HepG2 (cell line): ENCODE data around the gene MICALL2. TPM values are rescaled to one million over a fixed set of nuclear protein-coding genes. Genes with fewer than 3 reads are reported as not detected.

Experiments used
- FOXA3 ChIP-seq: IDR thresholded peaks from 2 replicates; pipeline ENCODE4 v1.6.1; 2016; ENCODE audit warnings: missing genetic modification reagents, missing compliant biosample characterization
- FOXK2 ChIP-seq: fragments of 450-650 bp; IDR thresholded peaks from 2 replicates; pipeline ENCODE4 v1.6.1; 2016
- THAP11 ChIP-seq: IDR thresholded peaks from 2 replicates; pipeline ENCODE4 v1.6.1; 2016; ENCODE audit warnings: missing biosample characterization, missing genetic modification reagents
- TMF1 ChIP-seq: sonication (generic); formaldehyde crosslinking; IDR thresholded peaks from 2 replicates; pipeline ENCODE4 v1.8.1; 2022; ENCODE audit warnings: low read depth, missing genetic modification reagents
- ZBTB8A ChIP-seq: sonication (generic); formaldehyde crosslinking; IDR thresholded peaks from 2 replicates; pipeline ENCODE4 v1.4.0; 2020; ENCODE audit warnings: mild to moderate bottlenecking, low read depth, missing genetic modification reagents, borderline replicate concordance
- ZFYVE20 ChIP-seq: sonication (generic); formaldehyde crosslinking; IDR thresholded peaks from 2 replicates; pipeline ENCODE4 v1.8.0; 2023; ENCODE audit warnings: low read depth, mild to moderate bottlenecking, moderate library complexity, missing genetic modification reagents, borderline replicate concordance
- ZNF101 ChIP-seq: sonication (generic); formaldehyde crosslinking; IDR thresholded peaks from 2 replicates; pipeline ENCODE4 v1.4.0; 2020; ENCODE audit warnings: mild to moderate bottlenecking, low read depth, missing genetic modification reagents, borderline replicate concordance
- ZNF570 ChIP-seq: sonication (generic); formaldehyde crosslinking; IDR thresholded peaks from 2 replicates; pipeline ENCODE4 v1.4.0; 2020; ENCODE audit warnings: mild to moderate bottlenecking, missing genetic modification reagents, borderline replicate concordance
- polyA plus RNA-seq, 8 experiments: library from polyadenylated mRNA; depleted of rRNA in 3 of 8; stranded (reverse) in 7 of 8; unstranded in 1 of 8; fragments of >200 nt; fragmentation: Illumina TruSeq in 4 of 8; extraction: Trizol in 4 of 8; gene quantifications; 2 replicates each; pipeline versions ENCODE4 v1.2.1 to v1.2.3, GENCODE V29; 2011 to 2016; ENCODE audit warnings: low read depth in 4 of 8, missing spikeins in 1 of 8, mixed read lengths in 1 of 8; ENCODE audit not compliant: insufficient read depth in 1 of 8
- total RNA-seq, 5 experiments: library from RNA; depleted of rRNA; stranded (reverse); fragments of >200 nt; fragmentation: Illumina TruSeq; extraction: Trizol; gene quantifications; 2 replicates each; pipeline ENCODE4 v1.2.3, GENCODE V29; 2016; ENCODE audit warnings: low read depth in 1 of 5
- TF ChIP-seq, protein P1 (sequence below): IDR thresholded peaks from 2 replicates; pipeline ENCODE4 v1.6.1; 2012; ENCODE audit warnings: low read depth, low read length, improper control_type of control experiment
- TF ChIP-seq, protein P2 (sequence below): sonication (generic); formaldehyde crosslinking; IDR thresholded peaks from 2 replicates; pipeline ENCODE4 v1.8.0; 2022; ENCODE audit warnings: mild to moderate bottlenecking, missing genetic modification reagents; ENCODE audit not compliant: insufficient replicate concordance
- TF ChIP-seq, protein P3 (sequence below): sonication (generic); formaldehyde crosslinking; IDR thresholded peaks from 2 replicates; pipeline ENCODE4 v1.5.0; 2020; ENCODE audit warnings: missing genetic modification reagents
- TF ChIP-seq, protein P4 (sequence below): sonication (generic); formaldehyde crosslinking; IDR thresholded peaks from 2 replicates; pipeline ENCODE4 v1.5.1; 2020; ENCODE audit warnings: missing genetic modification reagents, mild to moderate bottlenecking, borderline replicate concordance

MICALL2 gene
- total and polyA plus RNA-seq, 2 of the 13 experiments (the other 11 are each of a cell fraction or from before 2014, with no cell fraction given): 5.8 to 12.4 TPM

DNA sequence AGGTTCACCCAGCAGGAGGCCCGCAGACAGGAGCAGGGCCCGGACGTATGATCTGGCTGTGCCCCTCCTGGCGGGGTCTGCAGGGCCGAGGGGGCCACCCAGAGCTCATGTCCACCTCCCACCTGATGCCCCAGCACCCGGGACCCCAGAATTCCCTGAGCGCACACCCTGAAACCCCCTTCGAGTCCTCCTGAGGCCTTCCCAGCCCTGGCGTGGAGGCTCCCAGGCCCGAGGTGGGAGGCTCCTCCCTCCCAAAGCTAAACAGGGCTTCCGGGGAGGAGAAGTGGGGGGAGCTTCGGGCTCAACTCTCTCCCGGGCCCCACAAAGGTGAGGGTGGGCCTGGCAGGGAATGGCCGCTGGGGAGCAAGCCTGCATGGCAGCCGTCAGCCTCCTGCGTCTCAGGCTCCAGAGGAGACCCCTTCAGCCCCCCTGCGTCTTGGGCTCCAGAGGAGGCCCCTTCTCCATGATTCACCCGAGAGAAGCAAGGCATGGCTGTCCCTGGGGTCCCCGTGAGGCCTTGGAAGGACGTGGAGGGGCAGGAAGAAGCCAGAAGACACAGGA, 30.2 kb downstream of the MICALL2 start (continued):
- TF ChIP-seq, protein P1, sequence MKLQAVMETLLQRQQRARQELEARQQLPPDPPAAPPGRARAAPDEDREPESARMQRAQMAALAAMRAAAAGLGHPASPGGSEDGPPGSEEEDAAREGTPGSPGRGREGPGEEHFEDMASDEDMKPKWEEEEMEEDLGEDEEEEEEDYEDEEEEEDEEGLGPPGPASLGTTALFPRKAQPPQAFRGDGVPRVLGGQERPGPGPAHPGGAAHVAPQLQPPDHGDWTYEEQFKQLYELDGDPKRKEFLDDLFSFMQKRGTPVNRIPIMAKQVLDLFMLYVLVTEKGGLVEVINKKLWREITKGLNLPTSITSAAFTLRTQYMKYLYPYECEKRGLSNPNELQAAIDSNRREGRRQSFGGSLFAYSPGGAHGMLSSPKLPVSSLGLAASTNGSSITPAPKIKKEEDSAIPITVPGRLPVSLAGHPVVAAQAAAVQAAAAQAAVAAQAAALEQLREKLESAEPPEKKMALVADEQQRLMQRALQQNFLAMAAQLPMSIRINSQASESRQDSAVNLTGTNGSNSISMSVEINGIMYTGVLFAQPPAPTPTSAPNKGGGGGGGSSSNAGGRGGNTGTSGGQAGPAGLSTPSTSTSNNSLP: no peak
- TF ChIP-seq, protein P2, sequence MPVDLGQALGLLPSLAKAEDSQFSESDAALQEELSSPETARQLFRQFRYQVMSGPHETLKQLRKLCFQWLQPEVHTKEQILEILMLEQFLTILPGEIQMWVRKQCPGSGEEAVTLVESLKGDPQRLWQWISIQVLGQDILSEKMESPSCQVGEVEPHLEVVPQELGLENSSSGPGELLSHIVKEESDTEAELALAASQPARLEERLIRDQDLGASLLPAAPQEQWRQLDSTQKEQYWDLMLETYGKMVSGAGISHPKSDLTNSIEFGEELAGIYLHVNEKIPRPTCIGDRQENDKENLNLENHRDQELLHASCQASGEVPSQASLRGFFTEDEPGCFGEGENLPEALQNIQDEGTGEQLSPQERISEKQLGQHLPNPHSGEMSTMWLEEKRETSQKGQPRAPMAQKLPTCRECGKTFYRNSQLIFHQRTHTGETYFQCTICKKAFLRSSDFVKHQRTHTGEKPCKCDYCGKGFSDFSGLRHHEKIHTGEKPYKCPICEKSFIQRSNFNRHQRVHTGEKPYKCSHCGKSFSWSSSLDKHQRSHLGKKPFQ (CRISPR knock-in tag): no peak
- no peak for TF ChIP-seq THAP11 (CRISPR knock-in tag)
- no peak for TF ChIP-seq FOXK2
- no peak for TF ChIP-seq TMF1 (CRISPR knock-in tag)
- TF ChIP-seq ZBTB8A (CRISPR knock-in tag): no peak
- TF ChIP-seq ZNF570 (CRISPR knock-in tag): no peak
- TF ChIP-seq, protein P3, sequence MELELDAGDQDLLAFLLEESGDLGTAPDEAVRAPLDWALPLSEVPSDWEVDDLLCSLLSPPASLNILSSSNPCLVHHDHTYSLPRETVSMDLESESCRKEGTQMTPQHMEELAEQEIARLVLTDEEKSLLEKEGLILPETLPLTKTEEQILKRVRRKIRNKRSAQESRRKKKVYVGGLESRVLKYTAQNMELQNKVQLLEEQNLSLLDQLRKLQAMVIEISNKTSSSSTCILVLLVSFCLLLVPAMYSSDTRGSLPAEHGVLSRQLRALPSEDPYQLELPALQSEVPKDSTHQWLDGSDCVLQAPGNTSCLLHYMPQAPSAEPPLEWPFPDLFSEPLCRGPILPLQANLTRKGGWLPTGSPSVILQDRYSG (CRISPR knock-in tag): no peak
- TF ChIP-seq ZFYVE20: no peak
- TF ChIP-seq ZNF101 (CRISPR knock-in tag): no peak
- TF ChIP-seq, protein P4, sequence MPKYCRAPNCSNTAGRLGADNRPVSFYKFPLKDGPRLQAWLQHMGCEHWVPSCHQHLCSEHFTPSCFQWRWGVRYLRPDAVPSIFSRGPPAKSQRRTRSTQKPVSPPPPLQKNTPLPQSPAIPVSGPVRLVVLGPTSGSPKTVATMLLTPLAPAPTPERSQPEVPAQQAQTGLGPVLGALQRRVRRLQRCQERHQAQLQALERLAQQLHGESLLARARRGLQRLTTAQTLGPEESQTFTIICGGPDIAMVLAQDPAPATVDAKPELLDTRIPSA (CRISPR knock-in tag): no peak
- no peak for TF ChIP-seq FOXA3
- TF ChIP-seq, all 625 proteins: peak for 76
